ENCODE results near the gene CDHR1.

DNA sequence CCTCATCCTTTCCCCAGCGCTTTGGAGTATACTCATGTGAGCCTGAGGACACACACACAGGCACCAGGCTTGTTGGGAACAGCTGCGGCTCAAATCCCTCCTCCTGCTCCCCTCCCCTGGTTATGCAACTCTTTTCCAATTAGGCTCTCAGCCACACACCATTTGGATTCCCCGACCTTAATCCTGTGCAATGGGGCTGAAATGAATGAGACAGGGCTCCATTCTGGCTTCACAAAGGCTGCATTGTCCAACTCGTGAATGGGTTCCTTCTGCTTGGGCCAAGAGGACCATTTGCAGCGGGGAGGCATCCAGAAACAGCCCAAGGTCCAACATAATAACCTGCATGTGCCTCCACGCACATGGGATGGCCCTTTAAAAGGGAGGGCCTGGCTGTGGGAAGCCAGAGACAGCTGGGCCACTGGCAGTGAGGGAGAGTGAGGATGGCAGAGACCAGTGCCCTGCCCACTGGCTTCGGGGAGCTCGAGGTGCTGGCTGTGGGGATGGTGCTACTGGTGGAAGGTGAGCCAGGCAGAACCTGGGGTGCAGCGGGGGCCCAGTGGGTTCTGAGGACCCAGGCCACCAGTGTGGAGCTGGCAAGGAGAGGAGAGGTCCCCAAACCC is 50.4 kb downstream of the CDHR1 start, which contains the start of gene RGR:
- TF ChIP-seq, protein P1, sequence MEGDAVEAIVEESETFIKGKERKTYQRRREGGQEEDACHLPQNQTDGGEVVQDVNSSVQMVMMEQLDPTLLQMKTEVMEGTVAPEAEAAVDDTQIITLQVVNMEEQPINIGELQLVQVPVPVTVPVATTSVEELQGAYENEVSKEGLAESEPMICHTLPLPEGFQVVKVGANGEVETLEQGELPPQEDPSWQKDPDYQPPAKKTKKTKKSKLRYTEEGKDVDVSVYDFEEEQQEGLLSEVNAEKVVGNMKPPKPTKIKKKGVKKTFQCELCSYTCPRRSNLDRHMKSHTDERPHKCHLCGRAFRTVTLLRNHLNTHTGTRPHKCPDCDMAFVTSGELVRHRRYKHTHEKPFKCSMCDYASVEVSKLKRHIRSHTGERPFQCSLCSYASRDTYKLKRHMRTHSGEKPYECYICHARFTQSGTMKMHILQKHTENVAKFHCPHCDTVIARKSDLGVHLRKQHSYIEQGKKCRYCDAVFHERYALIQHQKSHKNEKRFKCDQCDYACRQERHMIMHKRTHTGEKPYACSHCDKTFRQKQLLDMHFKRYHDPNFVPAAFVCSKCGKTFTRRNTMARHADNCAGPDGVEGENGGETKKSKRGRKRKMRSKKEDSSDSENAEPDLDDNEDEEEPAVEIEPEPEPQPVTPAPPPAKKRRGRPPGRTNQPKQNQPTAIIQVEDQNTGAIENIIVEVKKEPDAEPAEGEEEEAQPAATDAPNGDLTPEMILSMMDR (IDR thresholded peaks at IDR 0.05), result no peak
- TF ChIP-seq POLR2AphosphoS5 (IDR thresholded peaks at IDR 0.05; ENCODE audit: low read depth, low read length) (no peak), SIN3A (IDR thresholded peaks at IDR 0.05; ENCODE audit: borderline replicate concordance, insufficient read depth, low read depth, low read length) (no peak), TCF7L2 (IDR thresholded peaks at IDR 0.05; ENCODE audit: low read depth, low read length) (no peak)
- TF ChIP-seq, protein P2, sequence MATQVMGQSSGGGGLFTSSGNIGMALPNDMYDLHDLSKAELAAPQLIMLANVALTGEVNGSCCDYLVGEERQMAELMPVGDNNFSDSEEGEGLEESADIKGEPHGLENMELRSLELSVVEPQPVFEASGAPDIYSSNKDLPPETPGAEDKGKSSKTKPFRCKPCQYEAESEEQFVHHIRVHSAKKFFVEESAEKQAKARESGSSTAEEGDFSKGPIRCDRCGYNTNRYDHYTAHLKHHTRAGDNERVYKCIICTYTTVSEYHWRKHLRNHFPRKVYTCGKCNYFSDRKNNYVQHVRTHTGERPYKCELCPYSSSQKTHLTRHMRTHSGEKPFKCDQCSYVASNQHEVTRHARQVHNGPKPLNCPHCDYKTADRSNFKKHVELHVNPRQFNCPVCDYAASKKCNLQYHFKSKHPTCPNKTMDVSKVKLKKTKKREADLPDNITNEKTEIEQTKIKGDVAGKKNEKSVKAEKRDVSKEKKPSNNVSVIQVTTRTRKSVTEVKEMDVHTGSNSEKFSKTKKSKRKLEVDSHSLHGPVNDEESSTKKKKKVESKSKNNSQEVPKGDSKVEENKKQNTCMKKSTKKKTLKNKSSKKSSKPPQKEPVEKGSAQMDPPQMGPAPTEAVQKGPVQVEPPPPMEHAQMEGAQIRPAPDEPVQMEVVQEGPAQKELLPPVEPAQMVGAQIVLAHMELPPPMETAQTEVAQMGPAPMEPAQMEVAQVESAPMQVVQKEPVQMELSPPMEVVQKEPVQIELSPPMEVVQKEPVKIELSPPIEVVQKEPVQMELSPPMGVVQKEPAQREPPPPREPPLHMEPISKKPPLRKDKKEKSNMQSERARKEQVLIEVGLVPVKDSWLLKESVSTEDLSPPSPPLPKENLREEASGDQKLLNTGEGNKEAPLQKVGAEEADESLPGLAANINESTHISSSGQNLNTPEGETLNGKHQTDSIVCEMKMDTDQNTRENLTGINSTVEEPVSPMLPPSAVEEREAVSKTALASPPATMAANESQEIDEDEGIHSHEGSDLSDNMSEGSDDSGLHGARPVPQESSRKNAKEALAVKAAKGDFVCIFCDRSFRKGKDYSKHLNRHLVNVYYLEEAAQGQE (IDR thresholded peaks at IDR 0.05; ENCODE audit: insufficient read depth in 1 of 2, low read depth in 2 of 2, low read length in 1 of 2), result no peak

Measured in Panc1 (cell line).